Spleen (tissue), 11 donors: ENCODE measurements around the gene LPIN3. TPM values are rescaled to one million over a fixed set of nuclear protein-coding genes. Genes with fewer than 3 reads are reported as not detected.

Experiments
- DNase-seq: peaks from one replicate; pipeline ENCODE4 v3.0.0-alpha.2; 2020
- H3K27ac ChIP-seq, 8 donors: fragments of 200-600 bp; sonication (generic) in 7 of 8; 1 replicate in 4 of 8; 2 replicates in 4 of 8; pipeline versions ENCODE4 v1.5.0 to v1.8.0; 2016 to 2021; ENCODE audit warnings: inconsistent platforms in 4 of 8, mild to moderate bottlenecking in 4 of 8, moderate library complexity in 1 of 8
- H3K27me3 ChIP-seq, 7 donors: fragments of 200-600 bp; sonication (generic) in 6 of 7; replicated peaks in 1 of 7; 1 replicate in 4 of 7; 2 replicates in 3 of 7; pipeline versions ENCODE4 v1.5.0 to v1.8.0; 2016 to 2021; ENCODE audit warnings: inconsistent platforms in 3 of 7, mild to moderate bottlenecking in 1 of 7
- H3K36me3 ChIP-seq, 6 donors: fragments of 200-600 bp; sonication (generic) in 5 of 6; 1 replicate in 4 of 6; 2 replicates in 2 of 6; pipeline versions ENCODE4 v1.5.0 to v1.8.0; 2016 to 2021; ENCODE audit warnings: inconsistent platforms in 2 of 6
- H3K4me1 ChIP-seq, 6 donors: fragments of 200-600 bp; sonication (generic) in 5 of 6; 1 replicate in 3 of 6; 2 replicates in 3 of 6; pipeline versions ENCODE4 v1.5.0 to v1.8.0; 2016 to 2021; ENCODE audit warnings: inconsistent platforms in 3 of 6
- H3K4me3 ChIP-seq, 8 donors: fragments of 200-600 bp; sonication (generic) in 7 of 8; 1 replicate in 4 of 8; 2 replicates in 4 of 8; pipeline versions ENCODE4 v1.5.0 to v1.8.0; 2016 to 2021; ENCODE audit warnings: inconsistent platforms in 4 of 8, mild to moderate bottlenecking in 4 of 8, moderate library complexity in 2 of 8
- H3K9me3 ChIP-seq, 8 donors: fragments of 200-600 bp; sonication (generic) in 7 of 8; 1 replicate in 4 of 8; 2 replicates in 4 of 8; pipeline versions ENCODE4 v1.5.0 to v1.8.0; 2016 to 2021; ENCODE audit warnings: inconsistent platforms in 4 of 8
- POLR2A ChIP-seq, 3 donors: fragments of 450-650 bp; IDR thresholded peaks; one replicate each; pipeline ENCODE4 v1.5.1; 2017; ENCODE audit warnings: antibody characterized with exemption in 3 of 3, mild to moderate bottlenecking in 1 of 3
- POLR2AphosphoS5 ChIP-seq, 3 donors: sonication (generic); formaldehyde crosslinking; IDR thresholded peaks; one replicate each; pipeline ENCODE4 v1.5.1; 2017; ENCODE audit warnings: antibody characterized with exemption in 3 of 3
- WGBS, 5 donors: extraction: QIAGEN DNeasy Blood & Tissue Kit in 3 of 5; methylation state at CpG; one replicate each; pipeline versions ENCODE4 v1.1.5 to v1.1.7; 2013 to 2018; 5-methylcytosine and 5-hydroxymethylcytosine counted together
- intact Hi-C: fragments of 100-400 bp; cut with DNase I; formaldehyde crosslinking; loops from one replicate; pipeline ENCODE4 v1.15.0; 2023; ENCODE audit warnings: low total_unique reads
- polyA plus RNA-seq, 3 donors: library from polyadenylated mRNA; stranded (reverse); fragments of 200-250 nt; gene quantifications; one replicate each; pipeline ENCODE4 v1.2.1, GENCODE V29; 2013
- total RNA-seq, 7 donors: library from RNA; depleted of rRNA in 3 of 7; stranded (reverse); fragments of >200 nt in 3 of 7; fragmentation: NEBNext Ultra II Directional in 4 of 7; extraction: Animal tissue kit (Norgen Biotek cat#: 25700) in 4 of 7; gene quantifications; one replicate each; pipeline versions ENCODE4 v1.1.0 to v1.2.1, GENCODE V29; 2016 to 2021
- TF ChIP-seq, protein P1 (sequence below), 11 experiments: fragments of 200-600 bp in 7 of 11; fragments of 450-650 bp in 4 of 11; sonication (generic) in 4 of 11; IDR thresholded peaks in 8 of 11; conservative IDR thresholded peaks in 3 of 11; 1 replicate in 7 of 11; 2 replicates in 4 of 11; pipeline versions ENCODE4 v1.4.0 to v1.8.0; 2016 to 2021; ENCODE audit warnings: antibody characterized with exemption in 11 of 11, inconsistent platforms in 4 of 11, mild to moderate bottlenecking in 1 of 11
- donor health status: healthy with polysubstance abuse.
- donor health status: DM: no; HTN: no; CAD: no; lungs with moderate emphysema.
- donor health status: DM: no; HTN: no; CAD: no.
- donor health status: Bipolar disorder and iron deficiency.
- donor health status: healthy.
- donor health status: DM: no; HTN: no; CAD: no.
- donor health status: DM: yes; HTN: yes; CAD: no.

Gene LPIN3
- total and polyA plus RNA-seq, 10 donors = 2.5 to 9.6 (median 4.4) TPM

GRCh38 chr20:41355192-41355591 is 14.6 kb downstream of the LPIN3 start:
- Histone ChIP-seq H3K27ac (no peak overlapping the region), H3K4me3 (no peak overlapping the region), H3K36me3 (peaks cover 0 to 18% (median 0%) of the 10 kb centered on the region in 6 donors), H3K27me3 (no peaks in the 10 kb centered on the region), H3K9me3 (no peaks in the 10 kb centered on the region), H3K4me1 (no peaks in the 10 kb centered on the region)
- TF ChIP-seq, protein P1, sequence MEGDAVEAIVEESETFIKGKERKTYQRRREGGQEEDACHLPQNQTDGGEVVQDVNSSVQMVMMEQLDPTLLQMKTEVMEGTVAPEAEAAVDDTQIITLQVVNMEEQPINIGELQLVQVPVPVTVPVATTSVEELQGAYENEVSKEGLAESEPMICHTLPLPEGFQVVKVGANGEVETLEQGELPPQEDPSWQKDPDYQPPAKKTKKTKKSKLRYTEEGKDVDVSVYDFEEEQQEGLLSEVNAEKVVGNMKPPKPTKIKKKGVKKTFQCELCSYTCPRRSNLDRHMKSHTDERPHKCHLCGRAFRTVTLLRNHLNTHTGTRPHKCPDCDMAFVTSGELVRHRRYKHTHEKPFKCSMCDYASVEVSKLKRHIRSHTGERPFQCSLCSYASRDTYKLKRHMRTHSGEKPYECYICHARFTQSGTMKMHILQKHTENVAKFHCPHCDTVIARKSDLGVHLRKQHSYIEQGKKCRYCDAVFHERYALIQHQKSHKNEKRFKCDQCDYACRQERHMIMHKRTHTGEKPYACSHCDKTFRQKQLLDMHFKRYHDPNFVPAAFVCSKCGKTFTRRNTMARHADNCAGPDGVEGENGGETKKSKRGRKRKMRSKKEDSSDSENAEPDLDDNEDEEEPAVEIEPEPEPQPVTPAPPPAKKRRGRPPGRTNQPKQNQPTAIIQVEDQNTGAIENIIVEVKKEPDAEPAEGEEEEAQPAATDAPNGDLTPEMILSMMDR (IDR thresholded peaks at IDR 0.05 in 8 of 11, conservative IDR thresholded peaks at IDR 0.05 in 3 of 11) = no peak
- TF ChIP-seq POLR2AphosphoS5 (IDR thresholded peaks at IDR 0.05) (no peak), POLR2A (IDR thresholded peaks at IDR 0.05) (no peak)
- intact Hi-C loops = no loop called here
- no peak for DNase-seq
- 93 to 100% (median 95%) methylated on average over 3 of the region's 3 CpGs for WGBS, 5 donors

- no peak for TF ChIP-seq POLR2A (IDR thresholded peaks at IDR 0.05)
- TF ChIP-seq, protein P1 (IDR thresholded peaks at IDR 0.05 in 8 of 11, conservative IDR thresholded peaks at IDR 0.05 in 3 of 11) = no peak
- TF ChIP-seq POLR2AphosphoS5 (IDR thresholded peaks at IDR 0.05) = no peak
- intact Hi-C loops = no loop called here
These were observed 15.1 kb downstream of the LPIN3 start for GRCh38 chr20:41355598-41356203.

GRCh38 chr20:41356951-41357350 is 16.3 kb downstream of the LPIN3 start:
- Histone ChIP-seq H3K4me1 (no peaks in the 10 kb centered on the region), H3K9me3 (no peaks in the 10 kb centered on the region), H3K27ac (no peak overlapping the region), H3K27me3 (no peaks in the 10 kb centered on the region), H3K4me3 (no peak overlapping the region), H3K36me3 (peaks cover 0 to 14% (median 0%) of the 10 kb centered on the region in 6 donors)
- intact Hi-C loops = no loop called here
- no peak for DNase-seq
- 83 to 90% (median 89%) methylated on average over 8 to 13 of the region's 13 CpGs for WGBS, 5 donors
- TF ChIP-seq, protein P1 (IDR thresholded peaks at IDR 0.05 in 8 of 11, conservative IDR thresholded peaks at IDR 0.05 in 3 of 11) = no peak
- TF ChIP-seq POLR2A (IDR thresholded peaks at IDR 0.05) (no peak), POLR2AphosphoS5 (IDR thresholded peaks at IDR 0.05) (no peak)

More at GRCh38 chr20:41355598-41356203, 15.1 kb downstream of the LPIN3 start:
- 89 to 97% (median 93%) methylated on average over 5 to 7 of the region's 7 CpGs for WGBS, 5 donors
- no peaks in the 10 kb centered on the region for H3K4me1 ChIP-seq
- H3K4me3 ChIP-seq = no peak overlapping the region
- no peaks in the 10 kb centered on the region for H3K27me3 ChIP-seq
- DNase-seq = no peak
- no peak overlapping the region for H3K27ac ChIP-seq
- no peaks in the 10 kb centered on the region for H3K9me3 ChIP-seq
- H3K36me3 ChIP-seq = peaks cover 0 to 18% (median 0%) of the 10 kb centered on the region in 6 donors

DNA sequence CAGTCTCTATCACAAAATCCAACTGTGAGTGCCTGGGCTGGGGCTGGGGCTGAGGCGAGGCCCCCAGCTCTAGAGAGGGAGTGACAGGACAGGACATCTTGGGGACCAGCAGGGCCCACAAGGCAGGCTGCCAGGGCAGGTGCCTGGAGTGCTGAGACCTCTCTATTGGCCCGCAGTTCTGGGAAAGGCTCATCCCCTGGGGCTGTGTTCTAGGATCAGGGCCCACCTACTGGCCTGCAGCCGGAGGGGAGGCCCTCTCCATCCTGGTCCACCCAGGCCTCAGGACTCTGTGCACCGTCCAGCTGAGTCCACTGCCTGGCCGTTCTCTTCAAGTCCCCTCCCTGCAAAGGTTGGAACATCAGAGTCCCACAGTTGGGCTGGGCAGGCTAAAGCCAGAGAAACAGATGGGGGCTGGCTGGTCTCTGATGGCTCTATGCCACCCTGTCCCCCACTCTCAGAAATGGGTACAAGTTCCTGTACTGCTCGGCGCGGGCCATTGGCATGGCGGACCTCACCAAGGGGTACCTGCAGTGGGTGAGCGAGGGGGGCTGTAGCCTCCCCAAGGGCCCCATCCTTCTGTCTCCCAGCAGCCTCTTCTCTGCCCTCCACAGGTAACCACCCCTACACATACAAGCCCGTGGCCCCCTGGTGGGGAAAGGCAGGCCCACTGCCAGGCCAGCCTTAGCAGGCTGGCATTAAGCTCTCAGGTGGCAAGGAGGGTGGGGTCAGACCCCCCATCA is 17.0 kb downstream of the LPIN3 start:
- Histone ChIP-seq H3K4me3 (no peak overlapping the region), H3K27me3 (no peaks in the 10 kb centered on the region), H3K4me1 (no peaks in the 10 kb centered on the region), H3K36me3 (peaks cover 0 to 11% (median 0%) of the 10 kb centered on the region in 6 donors), H3K27ac (no peak overlapping the region), H3K9me3 (no peaks in the 10 kb centered on the region)
- intact Hi-C loops = no loop called here
- 81 to 93% (median 87%) methylated on average over 4 to 11 of the region's 11 CpGs for WGBS, 5 donors
- DNase-seq = no peak
- no peak for TF ChIP-seq POLR2A (IDR thresholded peaks at IDR 0.05)
- TF ChIP-seq POLR2AphosphoS5 (IDR thresholded peaks at IDR 0.05) = no peak
- TF ChIP-seq, protein P1 (IDR thresholded peaks at IDR 0.05 in 8 of 11, conservative IDR thresholded peaks at IDR 0.05 in 3 of 11) = no peak
